Measurements from ENCODE around the gene ATP6AP1.

- TF ChIP-seq EP300 (IDR thresholded peaks at IDR 0.05) (no peak), POLR2A (IDR thresholded peaks at IDR 0.05) (no peak)
Observed at GRCh38 chrX:154452823-154453222, 24.3 kb downstream of the ATP6AP1 start.

All from upper lobe of left lung (tissue), 4 donors.